NCI-H1048 (cell line): ENCODE results near the gene GOLT1A.

Source experiments
- DNase-seq: peaks from one replicate; lab custom pipeline; 2025; lab: John Stamatoyannopoulos, UW

GOLT1A gene

GRCh38 chr1:204213668-204214662 lies at the start of gene GOLT1A:
Gene GOLT1A, minus strand, starts transcription at chr1:204213988. Its CDS starts 82 bp downstream, at chr1:204213906.
- no peak for DNase-seq

- no peak for DNase-seq
Measured at GRCh38 chr1:204263254-204263910, 49.6 kb upstream of the GOLT1A start.

GRCh38 chr1:204262506-204263253 lies 48.9 kb upstream of the GOLT1A start:
- DNase-seq: no peak

- DNase-seq: no peak
Measured at GRCh38 chr1:204261746-204262505, 48.1 kb upstream of the GOLT1A start.

GRCh38 chr1:204261266-204261665 lies 47.5 kb upstream of the GOLT1A start:
- no peak for DNase-seq

GRCh38 chr1:204260601-204261197 lies 46.9 kb upstream of the GOLT1A start:
- DNase-seq: no peak

- no peak for DNase-seq
Measured at GRCh38 chr1:204259782-204260181, 46.0 kb upstream of the GOLT1A start.

- no peak for DNase-seq
Measured at GRCh38 chr1:204259196-204259595, 45.4 kb upstream of the GOLT1A start.

GRCh38 chr1:204258213-204259115 lies 44.7 kb upstream of the GOLT1A start:
- DNase-seq: no peak

- no peak for DNase-seq
Measured at GRCh38 chr1:204257446-204257845, 43.7 kb upstream of the GOLT1A start.

GRCh38 chr1:204256531-204256930 lies 42.7 kb upstream of the GOLT1A start:
- DNase-seq: no peak

GRCh38 chr1:204255966-204256365 lies 42.2 kb upstream of the GOLT1A start:
- DNase-seq: no peak

- peak; percentile 98 for DNase-seq
Measured at GRCh38 chr1:204255225-204255624, 41.4 kb upstream of the GOLT1A start.

GRCh38 chr1:204254031-204254661 lies 40.4 kb upstream of the GOLT1A start:
- no peak for DNase-seq

GRCh38 chr1:204251926-204252689 lies 38.3 kb upstream of the GOLT1A start:
- no peak for DNase-seq

GRCh38 chr1:204251286-204251685 lies 37.5 kb upstream of the GOLT1A start:
- DNase-seq: no peak

- no peak for DNase-seq
Measured at GRCh38 chr1:204250428-204251030, 36.7 kb upstream of the GOLT1A start.

GRCh38 chr1:204249736-204250427 lies 36.1 kb upstream of the GOLT1A start:
- DNase-seq: no peak
